ENCODE results near the gene CHKA. TPM values are rescaled to one million over a fixed set of nuclear protein-coding genes. Genes with fewer than 3 reads are reported as not detected.

CHKA gene
- total and polyA plus RNA-seq, 9 of the 15 experiments (the other 6 are each of a cell fraction or from before 2014, with no cell fraction given): 3.6 to 37.0 (median 30.2) TPM

- TF ChIP-seq MYBL2 (IDR thresholded peaks at IDR 0.05; ENCODE audit: low read depth): no peak
- no peak for TF ChIP-seq MYBL2 (CRISPR knock-in tag; IDR thresholded peaks at IDR 0.05; ENCODE audit: borderline replicate concordance)
- no peak for TF ChIP-seq JUNB (CRISPR knock-in tag; conservative IDR thresholded peaks at IDR 0.05)
- TF ChIP-seq PTTG1 (tag; IDR thresholded peaks at IDR 0.05; ENCODE audit: low read depth): no peak
- no peak for TF ChIP-seq EP300 (IDR thresholded peaks at IDR 0.05; ENCODE audit: low read length)
- TF ChIP-seq BDP1 (IDR thresholded peaks at IDR 0.05; ENCODE audit: insufficient read depth, insufficient read length): no peak
- TF ChIP-seq ZNF512 (tag; IDR thresholded peaks at IDR 0.05): no peak
- no peak for TF ChIP-seq NCOA6 (IDR thresholded peaks at IDR 0.05)
- TF ChIP-seq ZNF655 (CRISPR knock-in tag; IDR thresholded peaks at IDR 0.05): no peak
- TF ChIP-seq TFAP4 (CRISPR knock-in tag; IDR thresholded peaks at IDR 0.05; ENCODE audit: borderline replicate concordance): peak; percentile 55; the same call in 1 of the 2 replicates
- TF ChIP-seq RBM14 (IDR thresholded peaks at IDR 0.05; ENCODE audit: borderline replicate concordance, insufficient read depth, low read depth, low read length): no peak
- TF ChIP-seq ZNF592 (IDR thresholded peaks at IDR 0.05): no peak
- TF ChIP-seq C11orf30 (IDR thresholded peaks at IDR 0.05; ENCODE audit: low read depth): no peak
- no peak for TF ChIP-seq MBD1 (CRISPR knock-in tag; IDR thresholded peaks at IDR 0.05)
- TF ChIP-seq PURB (CRISPR knock-in tag; IDR thresholded peaks at IDR 0.05; ENCODE audit: low read depth): no peak
- TF ChIP-seq SRSF7 (optimal IDR thresholded peaks at IDR 0.05; ENCODE audit: low read depth, low read length): no peak
Observed at GRCh38 chr11:68003846-68004550, 117.2 kb downstream of the CHKA start, which contains the start of gene UNC93B1 (continued).
